T-helper 2 cell (primary cell): ENCODE results near the gene SCO1.
"Not testable (repeated sequence)": the region's sequence is repeated elsewhere in the genome, so short reads cannot be mapped to it uniquely, and the experiment has no call there.

Experiments
- DNase-seq, 5 experiments: peaks; one replicate each; pipeline versions ENCODE4 v3.0.0 to v3.0.0-alpha.2; 2012 to 2022
- total RNA-seq, 2 donors: gene quantifications; one replicate each; lab custom pipeline; 2026; lab: John Stamatoyannopoulos, UW

Gene SCO1
- 16.8 to 35.3 reads per million in 2 donors for total RNA-seq

- DNase-seq = peak; percentile 71 to 93 (median 85)
These were observed at the start of gene SCO1, which contains the start of gene ADPRM for GRCh38 chr17:10697092-10698081. Gene SCO1 (minus strand): TSS chr17:10697533. CDS start chr17:10697507, 26 bp downstream. Gene ADPRM (plus strand): TSS chr17:10697594. CDS start chr17:10704927, 7,333 bp downstream.

GRCh38 chr17:10745231-10745630 lies 47.9 kb upstream of the SCO1 start:
- DNase-seq = no peak

DNA sequence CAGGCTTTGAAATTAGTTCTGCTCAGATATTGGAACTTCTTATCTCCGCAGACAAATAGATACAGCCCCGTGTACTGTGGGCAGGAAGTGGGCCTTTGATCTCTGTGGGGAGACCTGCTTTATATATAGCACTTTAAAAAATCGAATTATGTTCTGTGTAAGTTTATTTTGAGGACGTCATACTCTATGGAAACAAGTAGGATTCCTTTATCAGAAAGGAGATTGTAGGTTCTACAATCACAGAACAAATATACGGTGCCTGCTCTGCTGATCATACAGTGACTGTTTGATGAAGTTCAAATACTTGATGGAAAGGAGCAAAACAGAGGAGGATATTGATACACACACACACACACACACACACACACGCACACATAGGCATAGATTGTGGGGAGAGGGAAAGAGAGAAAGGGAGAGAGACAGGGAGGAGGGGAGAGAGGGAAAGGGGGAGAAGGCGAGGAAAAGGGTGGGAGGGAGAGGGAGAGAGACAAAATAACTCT lies 47.2 kb upstream of the SCO1 start:
- peak in 2 of 5 experiments; percentile 9 to 53 for DNase-seq

- DNase-seq = no peak
These were observed 46.1 kb upstream of the SCO1 start for GRCh38 chr17:10743316-10744009.

- no peak for DNase-seq
These were observed 45.1 kb upstream of the SCO1 start for GRCh38 chr17:10742431-10742830.

- no peak for DNase-seq
These were observed 44.2 kb upstream of the SCO1 start for GRCh38 chr17:10741416-10742135.

- DNase-seq = no peak
These were observed 42.1 kb upstream of the SCO1 start for GRCh38 chr17:10739386-10739785.

DNA sequence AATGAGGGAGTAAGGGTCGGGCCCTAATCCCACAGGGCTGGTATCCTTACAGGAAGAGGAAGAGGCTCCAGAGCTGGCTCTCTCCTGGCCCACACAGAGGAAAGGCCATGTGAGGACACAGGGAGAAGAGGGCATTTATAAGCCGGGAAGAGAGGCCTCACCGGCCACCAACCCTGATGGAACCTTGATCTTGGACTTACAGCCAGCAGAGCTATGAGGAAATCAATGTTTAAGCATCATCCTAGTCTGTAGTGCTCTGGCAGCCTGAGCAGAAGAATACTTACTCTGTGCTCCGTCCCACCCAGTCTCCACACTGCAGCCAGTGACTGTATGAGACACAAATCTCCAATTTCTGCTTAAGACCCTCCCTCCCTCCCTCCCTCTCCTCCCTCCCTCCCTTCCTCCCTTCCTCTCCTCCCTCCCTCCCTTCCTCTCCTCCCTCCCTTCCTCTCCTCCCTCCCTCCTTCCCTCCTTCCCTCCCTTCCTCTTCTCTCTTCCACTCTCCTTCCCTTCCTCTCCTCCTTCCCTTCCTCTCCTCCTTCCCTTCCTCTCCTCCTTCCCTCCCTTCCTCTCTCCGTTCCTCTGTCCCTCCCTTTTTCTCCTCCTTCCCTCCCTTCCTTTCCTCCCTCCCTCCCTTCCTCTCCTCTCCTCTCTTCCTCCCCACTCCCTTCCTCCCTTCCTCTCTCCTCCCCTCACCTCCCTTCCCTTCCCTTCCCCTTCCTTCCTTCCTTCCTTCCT lies 41.4 kb upstream of the SCO1 start:
- no peak for DNase-seq

GRCh38 chr17:10737736-10738135 lies 40.4 kb upstream of the SCO1 start:
- no peak for DNase-seq

DNA sequence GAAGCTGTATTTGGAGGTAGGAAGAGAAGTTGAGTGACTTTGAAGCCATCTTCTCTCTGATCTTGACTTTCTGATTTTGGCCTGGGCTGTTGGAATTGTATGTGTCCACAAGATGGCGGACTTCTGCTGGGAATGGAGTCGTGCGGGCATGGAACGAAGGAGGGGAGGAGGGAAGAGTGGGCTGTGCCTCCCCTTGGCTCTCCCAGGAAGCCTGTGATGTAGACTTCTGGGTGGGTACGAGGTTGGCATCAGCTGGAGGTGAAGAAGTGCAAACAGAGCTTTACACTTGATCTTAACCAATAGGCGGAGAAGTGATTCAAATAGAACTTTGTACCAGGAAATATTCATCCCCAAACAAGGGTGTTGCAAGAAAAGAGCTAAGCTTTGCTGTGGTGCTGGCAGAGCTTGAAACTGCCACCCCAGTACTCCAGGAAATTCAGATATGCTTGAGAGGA lies 39.9 kb upstream of the SCO1 start:
- peak in 1 of 5 experiments; percentile 31 for DNase-seq

DNA sequence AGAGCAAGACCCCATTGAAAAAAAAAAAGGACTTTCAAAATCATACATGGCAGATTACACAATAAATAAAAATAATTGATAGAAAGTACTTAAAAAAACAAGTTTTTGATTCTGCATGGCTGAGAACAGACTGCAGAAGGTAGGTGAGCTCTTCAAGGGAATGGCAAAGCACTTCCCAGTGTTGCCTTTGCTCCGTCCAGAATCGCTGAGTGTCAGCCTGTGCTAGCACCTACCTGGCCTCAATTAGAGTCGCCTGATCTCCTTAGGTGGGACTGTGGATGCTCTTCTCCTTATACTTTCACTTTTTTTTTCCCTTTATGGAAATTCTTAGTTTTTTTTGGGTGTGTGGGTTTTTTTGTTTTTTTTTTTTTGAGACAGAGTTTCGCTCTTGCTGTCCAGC lies 38.5 kb upstream of the SCO1 start:
- DNase-seq = no peak

GRCh38 chr17:10735251-10735650 lies 37.9 kb upstream of the SCO1 start:
- DNase-seq = no peak

- no peak for DNase-seq
These were observed 36.3 kb upstream of the SCO1 start for GRCh38 chr17:10733666-10734065.

GRCh38 chr17:10732121-10732520 lies 34.8 kb upstream of the SCO1 start:
- not testable (repeated sequence) for DNase-seq

DNA sequence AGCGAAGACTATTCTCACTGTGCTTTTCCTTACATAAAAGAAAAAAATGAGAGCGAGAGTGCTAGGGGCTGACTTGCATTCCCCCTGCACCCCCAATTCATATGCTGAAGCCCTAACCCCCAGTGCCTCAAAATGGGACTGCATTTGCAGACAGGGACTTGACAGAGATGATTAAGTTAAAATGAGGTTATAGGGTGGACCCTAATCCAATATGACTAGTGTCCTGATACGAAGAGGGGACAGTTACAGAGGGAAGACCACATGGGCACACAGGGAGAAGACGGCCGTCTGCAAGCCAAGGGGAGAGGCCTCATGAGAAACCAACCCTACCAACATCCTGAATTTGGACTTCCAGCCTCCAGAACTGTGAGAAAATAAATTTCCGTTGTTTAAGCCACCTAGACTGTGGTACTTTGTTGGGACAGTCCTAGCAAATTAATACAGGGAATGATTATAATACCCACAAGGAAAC lies 34.1 kb upstream of the SCO1 start:
- DNase-seq = no peak

GRCh38 chr17:10730247-10730646 lies 32.9 kb upstream of the SCO1 start:
- peak in 1 of 5 experiments; percentile 5 for DNase-seq

GRCh38 chr17:10729334-10730193 lies 32.2 kb upstream of the SCO1 start, which contains the start of gene TMEM220:
Gene TMEM220 (minus strand): TSS chr17:10730023. CDS start chr17:10729851, 172 bp downstream.
- peak in 1 of 5 experiments; percentile 26 for DNase-seq

- no peak for DNase-seq
These were observed 31.1 kb upstream of the SCO1 start for GRCh38 chr17:10728331-10728892.

DNA sequence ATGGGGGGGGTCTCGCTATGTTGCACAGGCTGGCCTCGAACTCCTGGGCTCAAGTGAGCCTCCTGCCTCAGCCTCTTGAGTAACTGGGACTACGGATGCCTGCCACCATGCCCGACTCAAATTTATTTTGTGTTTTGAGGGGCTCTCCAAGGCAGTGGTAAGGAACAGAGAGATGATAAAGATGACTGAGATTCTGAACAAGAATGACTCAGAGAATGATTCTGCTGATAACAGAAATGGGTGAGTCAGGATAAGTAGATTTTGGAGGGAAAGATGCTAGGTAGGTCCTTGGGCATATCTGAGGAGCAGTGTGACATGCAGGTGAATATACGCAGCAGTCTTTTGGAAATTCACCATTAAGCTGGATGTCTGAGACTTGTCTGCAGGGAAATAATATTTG lies 29.9 kb upstream of the SCO1 start:
- peak in 1 of 5 experiments; percentile 76 for DNase-seq

DNA sequence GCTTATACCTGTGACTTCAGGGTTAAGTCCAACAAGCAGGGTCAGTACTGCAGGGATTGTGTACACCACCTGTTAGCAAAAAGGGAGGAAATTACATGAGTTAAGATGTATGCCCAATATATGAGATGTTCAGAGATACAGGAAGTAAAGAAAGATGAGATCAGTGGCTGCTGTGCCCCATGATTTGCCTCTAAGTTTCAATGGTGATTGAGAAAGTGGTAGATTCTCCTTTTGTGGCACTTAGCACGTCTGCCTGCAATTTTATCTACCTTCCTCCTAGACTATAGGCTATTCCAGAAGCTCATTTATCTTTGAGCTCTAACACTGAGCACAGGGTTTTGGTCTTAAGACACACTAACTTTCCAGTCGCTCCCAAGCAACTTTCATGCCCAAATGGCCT lies 28.9 kb upstream of the SCO1 start:
- peak in 1 of 5 experiments; percentile 37 for DNase-seq
